SK-N-MC (cell line): ENCODE results near the gene NCAM2.

Experiments used
- DNase-seq: peaks from one replicate; pipeline ENCODE4 v3.0.0-alpha.2; 2011; ENCODE audit warnings: low read depth, low spot score
- H3K27ac ChIP-seq: fragments of 200-600 bp; sonication (generic); 2 replicates; pipeline ENCODE4 v1.5.1; 2016; ENCODE audit warnings: mixed run types
- H3K36me3 ChIP-seq: fragments of 200-600 bp; sonication (generic); 2 replicates; pipeline ENCODE4 v1.6.1; 2017; ENCODE audit warnings: antibody characterized with exemption, low read length, mixed read lengths; ENCODE audit not compliant: insufficient read depth
- H3K4me3 ChIP-seq: fragments of 200-600 bp; sonication (generic); 2 replicates; pipeline ENCODE4 v1.5.1; 2016
- H3K9ac ChIP-seq: fragments of 200-600 bp; sonication (generic); 2 replicates; pipeline ENCODE4 v1.8.0; 2017; ENCODE audit warnings: mixed run types, mixed read lengths; ENCODE audit not compliant: insufficient read length
- H3K9me3 ChIP-seq: fragments of 200-600 bp; sonication (generic); 2 replicates; pipeline ENCODE4 v1.6.1; 2017; ENCODE audit warnings: low read depth, mild to moderate bottlenecking, antibody characterized with exemption, low read length, moderate library complexity, mixed read lengths
- EZH2 ChIP-seq: fragments of 200-600 bp; sonication (generic); IDR thresholded peaks from one replicate; pipeline ENCODE4 v1.6.1; 2017; ENCODE audit warnings: antibody characterized with exemption
- FOXP2 ChIP-seq: optimal IDR thresholded peaks from 2 replicates; pipeline ENCODE3; 2011; ENCODE audit warnings: mild to moderate bottlenecking, moderate library complexity; ENCODE audit not compliant: insufficient read depth; ENCODE audit errors: extremely low read length, control extremely low read depth
- POLR2AphosphoS5 ChIP-seq: IDR thresholded peaks from 2 replicates; pipeline ENCODE4 v1.6.1; 2012; ENCODE audit warnings: mild to moderate bottlenecking, low read depth, low read length, borderline replicate concordance

The NCAM2 gene

DNA sequence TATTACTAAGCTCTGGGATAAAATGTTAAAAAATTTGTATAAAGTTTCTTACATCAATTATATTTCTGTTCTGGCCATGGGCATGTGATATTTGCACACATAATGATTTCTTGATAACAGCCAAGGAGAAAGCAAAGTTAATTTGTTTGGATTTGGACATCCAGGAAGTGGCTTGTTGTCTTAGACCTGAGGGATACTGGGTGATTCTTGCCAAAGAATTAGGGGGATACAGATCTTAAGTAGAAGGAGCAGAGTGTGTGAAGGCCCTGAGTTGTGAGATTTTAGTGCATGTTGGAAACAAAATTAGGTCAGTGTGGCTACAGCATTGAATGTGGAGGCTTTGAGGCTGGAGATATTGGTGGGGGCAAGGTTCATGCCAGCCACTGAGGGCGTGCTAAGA is 65.6 kb downstream of the NCAM2 start:
- Histone ChIP-seq H3K27ac (0 out of 2 replicates have a peak overlapping the region, but pooled peaks have one; percentile 22), H3K9ac (no peak overlapping the region), H3K36me3 (no peaks in the 10 kb centered on the region), H3K4me3 (no peak overlapping the region), H3K9me3 (no peaks in the 10 kb centered on the region)
- no peak for DNase-seq
- no peak for TF ChIP-seq FOXP2
- TF ChIP-seq POLR2AphosphoS5, result no peak
- TF ChIP-seq EZH2, result no peak

DNA sequence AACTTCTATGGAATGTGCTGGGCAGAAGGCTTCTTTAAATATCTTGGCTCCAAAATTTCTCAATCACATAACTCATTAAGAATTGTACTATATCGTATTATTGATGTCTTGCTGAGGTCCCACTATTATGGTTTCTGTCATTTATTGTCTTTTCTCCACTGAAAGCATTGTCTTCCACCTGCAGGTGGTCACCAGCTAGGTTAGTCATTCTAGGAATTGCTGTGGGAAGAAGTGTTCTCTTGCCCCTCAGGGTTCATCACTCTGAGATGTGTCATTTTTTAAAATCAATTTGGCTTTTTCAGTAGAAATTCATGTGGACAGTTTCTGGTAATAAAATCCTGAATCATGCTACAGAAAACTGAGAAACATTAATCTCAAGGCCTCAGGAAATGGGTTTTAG is 66.1 kb downstream of the NCAM2 start:
- no peak overlapping the region for H3K4me3 ChIP-seq
- no peak overlapping the region for H3K9ac ChIP-seq
- no peak for TF ChIP-seq FOXP2
- TF ChIP-seq EZH2, result no peak
- no peak for TF ChIP-seq POLR2AphosphoS5
- DNase-seq, result no peak
- no peaks in the 10 kb centered on the region for H3K9me3 ChIP-seq
- 0 out of 2 replicates have a peak overlapping the region, but pooled peaks have one; percentile 22 for H3K27ac ChIP-seq
- H3K36me3 ChIP-seq, result no peaks in the 10 kb centered on the region

DNA sequence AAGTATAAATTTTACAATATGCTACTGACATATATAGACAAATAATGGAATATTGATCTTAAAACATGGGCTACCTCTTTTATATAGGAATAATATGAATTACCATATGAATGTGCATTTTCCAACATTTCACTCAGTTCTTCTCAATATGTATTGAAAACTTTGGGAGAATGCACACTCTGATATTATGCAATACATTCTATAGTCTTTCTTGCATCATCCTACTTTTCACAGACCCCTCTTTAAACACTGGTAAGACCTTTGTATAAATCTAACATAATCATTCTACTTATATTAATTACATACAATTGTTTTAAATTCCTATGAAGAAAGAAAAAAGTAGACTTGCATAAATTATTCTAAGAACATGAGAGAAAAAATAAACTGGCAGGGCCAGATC is 69.2 kb downstream of the NCAM2 start:
- Histone ChIP-seq H3K9ac (no peak overlapping the region), H3K9me3 (no peaks in the 10 kb centered on the region), H3K27ac (no peak overlapping the region), H3K4me3 (no peak overlapping the region), H3K36me3 (no peaks in the 10 kb centered on the region)
- TF ChIP-seq POLR2AphosphoS5 (no peak), EZH2 (no peak), FOXP2 (no peak)
- DNase-seq, result no peak

DNA sequence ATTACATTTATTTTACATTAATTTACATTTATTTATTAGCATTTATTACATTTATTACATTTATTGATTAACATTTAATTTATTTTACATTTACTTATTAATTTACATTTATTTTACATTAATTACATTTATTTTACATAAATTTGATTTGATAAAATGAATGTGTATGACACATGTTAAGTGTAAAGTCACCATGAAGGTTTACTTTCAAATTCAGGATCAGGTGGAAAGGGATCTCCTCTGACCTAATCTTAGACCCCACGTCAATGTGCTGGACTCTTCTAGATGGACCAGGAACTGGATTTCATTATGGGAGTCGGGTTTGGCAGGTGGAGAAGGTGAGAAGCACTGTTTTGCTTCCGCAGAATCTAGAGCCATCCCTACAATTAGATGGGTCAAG is 76.1 kb downstream of the NCAM2 start:
- H3K4me3 ChIP-seq, result no peak overlapping the region
- DNase-seq, result no peak
- H3K27ac ChIP-seq, result no peak overlapping the region
- no peak for TF ChIP-seq FOXP2
- no peaks in the 10 kb centered on the region for H3K36me3 ChIP-seq
- H3K9me3 ChIP-seq, result no peaks in the 10 kb centered on the region
- no peak overlapping the region for H3K9ac ChIP-seq

DNA sequence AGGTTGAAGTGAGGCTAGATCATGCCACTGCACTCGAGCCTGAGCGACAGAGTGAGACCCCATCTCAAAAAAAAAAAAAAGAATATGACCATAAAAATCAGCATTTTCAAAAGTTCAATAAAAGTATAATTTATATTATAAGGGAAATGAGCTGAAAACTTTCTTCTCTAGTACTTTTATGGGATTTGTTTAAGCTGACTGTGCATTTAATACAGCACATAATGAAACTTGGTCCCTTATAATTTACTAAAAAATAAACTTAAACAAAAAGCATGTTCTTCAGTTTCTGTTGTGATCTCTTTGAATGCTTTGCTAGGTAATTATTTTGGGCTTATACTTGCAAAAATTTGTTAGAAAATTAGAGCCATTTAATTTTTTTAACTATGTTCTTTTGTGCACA is 77.8 kb downstream of the NCAM2 start:
- Histone ChIP-seq H3K4me3 (no peak overlapping the region), H3K36me3 (no peaks in the 10 kb centered on the region), H3K9me3 (no peaks in the 10 kb centered on the region), H3K9ac (no peak overlapping the region), H3K27ac (no peak overlapping the region)
- TF ChIP-seq POLR2AphosphoS5 (no peak), FOXP2 (no peak), EZH2 (no peak)
- no peak for DNase-seq

DNA sequence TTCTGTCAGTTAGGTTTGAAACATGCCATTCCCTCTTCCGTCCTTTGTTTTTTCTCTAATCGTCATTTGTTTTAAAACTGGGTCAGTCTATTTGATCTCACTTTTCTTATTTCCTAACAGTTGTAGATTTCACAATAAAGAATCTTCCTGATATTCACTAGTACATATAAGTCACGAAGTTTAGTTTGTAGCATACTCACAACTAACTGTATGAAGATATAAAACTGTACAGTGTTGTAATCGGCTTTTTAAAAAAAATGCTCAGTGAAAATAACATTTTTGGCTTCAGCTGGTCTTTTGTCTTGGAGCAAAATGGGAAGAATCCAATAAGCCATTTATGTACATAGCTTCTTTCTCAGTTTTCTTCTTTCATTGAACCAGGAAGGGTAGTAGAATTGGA is 78.3 kb downstream of the NCAM2 start:
- no peak for DNase-seq
- Histone ChIP-seq H3K36me3 (no peaks in the 10 kb centered on the region), H3K27ac (no peak overlapping the region), H3K4me3 (no peak overlapping the region), H3K9ac (no peak overlapping the region), H3K9me3 (no peaks in the 10 kb centered on the region)
- TF ChIP-seq EZH2, result no peak

DNA sequence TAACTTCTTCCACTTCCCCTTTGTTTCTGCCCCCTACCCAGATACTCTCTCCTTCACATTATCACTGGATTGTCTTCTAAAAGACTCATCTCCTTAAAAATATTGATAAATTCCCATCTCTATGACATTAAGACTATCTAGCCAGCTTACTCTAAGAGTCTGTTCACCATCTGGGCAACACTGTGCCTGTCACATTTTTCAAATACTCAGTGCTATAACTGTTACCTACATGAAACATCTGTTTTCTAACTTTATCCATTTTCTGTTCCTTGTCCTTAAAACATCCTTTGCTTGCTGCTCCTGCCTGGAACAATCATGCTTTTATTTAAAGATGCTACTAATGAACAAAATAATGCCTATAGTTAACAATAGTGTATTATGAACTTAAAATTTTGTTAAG is 81.4 kb downstream of the NCAM2 start:
- no peaks in the 10 kb centered on the region for H3K9me3 ChIP-seq
- no peak for DNase-seq
- TF ChIP-seq EZH2 (no peak), FOXP2 (no peak), POLR2AphosphoS5 (no peak)
- H3K27ac ChIP-seq, result no peak overlapping the region
- no peaks in the 10 kb centered on the region for H3K36me3 ChIP-seq
- H3K4me3 ChIP-seq, result no peak overlapping the region
- H3K9ac ChIP-seq, result no peak overlapping the region

DNA sequence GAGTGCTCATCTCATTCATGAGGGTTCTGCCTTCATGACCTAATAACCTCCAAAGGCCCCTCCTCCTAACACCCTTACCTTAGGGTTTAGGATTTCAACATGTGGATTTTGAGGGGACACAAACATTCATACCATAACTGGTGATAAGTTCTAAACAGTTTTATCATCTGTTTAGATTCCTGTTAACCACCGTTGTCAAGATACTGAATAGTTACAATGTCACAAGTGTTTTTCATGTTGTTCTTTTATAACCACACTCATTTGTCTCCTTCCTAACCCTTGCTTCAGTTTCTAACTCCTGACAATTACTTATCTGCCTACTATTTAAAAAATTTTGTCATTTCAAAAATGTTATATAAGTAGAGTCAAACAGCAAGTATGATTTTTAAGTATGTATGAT is 86.0 kb downstream of the NCAM2 start:
- no peak for TF ChIP-seq EZH2
- no peak for TF ChIP-seq FOXP2
- no peak for TF ChIP-seq POLR2AphosphoS5
- Histone ChIP-seq H3K4me3 (no peak overlapping the region), H3K9me3 (no peaks in the 10 kb centered on the region), H3K9ac (no peak overlapping the region), H3K36me3 (no peaks in the 10 kb centered on the region), H3K27ac (no peak overlapping the region)
- no peak for DNase-seq

DNA sequence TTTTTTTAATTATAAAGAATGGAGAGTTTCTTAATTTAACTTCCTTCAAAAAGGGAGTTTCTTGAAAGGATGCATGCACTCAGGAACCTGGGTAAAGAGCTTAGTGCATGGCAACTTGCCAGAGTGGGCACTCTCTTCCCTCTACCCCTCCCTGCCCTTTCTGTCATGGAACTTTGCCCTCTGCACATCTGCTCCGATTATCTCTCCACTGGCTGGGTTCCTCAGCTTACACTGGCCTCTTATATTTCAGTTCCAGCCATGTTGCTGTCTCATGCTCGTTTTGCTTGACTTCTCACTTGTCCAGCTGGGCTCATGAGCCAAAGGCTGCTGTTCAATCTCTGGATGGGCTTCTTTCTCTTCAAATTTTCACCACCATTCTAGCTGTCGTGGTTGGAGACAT is 87.0 kb downstream of the NCAM2 start:
- DNase-seq, result no peak
- Histone ChIP-seq H3K4me3 (no peak overlapping the region), H3K27ac (no peak overlapping the region), H3K9ac (no peak overlapping the region), H3K36me3 (no peaks in the 10 kb centered on the region), H3K9me3 (no peaks in the 10 kb centered on the region)
- TF ChIP-seq EZH2 (no peak), POLR2AphosphoS5 (no peak), FOXP2 (no peak)
